OCI-LY1 (cell line): Measurements from ENCODE around the gene E2F4.

Experiments
- EZH2 ChIP-seq: fragments of 200-600 bp; sonication (generic), shearing (Covaris generic); IDR thresholded peaks from 2 replicates; pipeline ENCODE4 v1.8.0; 2017; ENCODE audit warnings: borderline replicate concordance, mixed run types, mild to moderate bottlenecking, antibody characterized with exemption, low read length, moderate library complexity, mixed read lengths
- TF ChIP-seq, protein P1 (sequence below): fragments of 200-600 bp; sonication (generic), shearing (Covaris generic); IDR thresholded peaks from 2 replicates; pipeline ENCODE4 v1.5.1; 2017; ENCODE audit warnings: mild to moderate bottlenecking, antibody characterized with exemption, low read length, moderate library complexity, mixed read lengths

DNA sequence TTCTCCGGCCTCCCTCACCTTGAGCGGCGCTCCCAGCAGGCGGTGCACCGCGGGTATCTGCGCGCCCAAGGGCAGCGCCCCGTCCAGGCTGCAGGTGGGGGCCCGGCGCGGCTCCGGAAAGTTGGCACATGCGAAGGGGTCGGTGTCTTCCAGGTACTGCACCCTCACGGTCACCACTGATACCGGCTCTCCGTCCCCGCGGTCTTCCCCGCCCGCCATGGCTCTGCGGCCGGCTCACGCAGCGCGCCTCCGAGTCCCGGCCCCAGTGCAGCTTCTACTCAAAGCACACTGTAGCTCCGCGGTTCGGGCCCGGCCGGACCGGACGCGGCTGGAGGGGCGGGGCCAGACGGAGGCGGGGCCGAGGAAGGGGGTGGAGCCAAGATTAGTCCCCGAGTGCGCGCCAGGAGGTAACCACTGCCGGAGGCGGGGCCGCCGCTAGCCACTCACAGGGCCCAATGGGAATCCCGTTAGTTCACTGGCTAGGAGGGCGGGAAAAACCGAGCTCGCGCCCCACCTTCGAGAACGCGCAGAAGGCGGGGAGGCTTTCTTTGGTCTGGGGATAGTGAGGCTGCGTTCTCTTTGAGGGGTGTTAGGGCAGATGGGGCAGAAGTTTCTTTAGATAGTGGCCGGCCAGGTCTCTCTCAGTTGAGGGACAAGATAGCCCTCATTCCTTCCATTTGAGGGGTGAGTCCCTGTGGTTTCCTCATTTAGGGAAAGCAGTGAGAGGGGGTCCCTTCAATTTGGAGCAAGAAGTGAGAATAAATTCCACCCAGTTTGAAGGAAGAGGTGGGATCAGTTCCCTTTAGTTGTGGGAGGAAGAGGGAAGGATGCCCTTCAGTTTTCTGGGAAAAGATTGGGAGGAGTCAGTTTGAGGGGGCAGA lies 55.5 kb downstream of the E2F4 start, which contains the start of gene FHOD1:
- TF ChIP-seq, protein P1, sequence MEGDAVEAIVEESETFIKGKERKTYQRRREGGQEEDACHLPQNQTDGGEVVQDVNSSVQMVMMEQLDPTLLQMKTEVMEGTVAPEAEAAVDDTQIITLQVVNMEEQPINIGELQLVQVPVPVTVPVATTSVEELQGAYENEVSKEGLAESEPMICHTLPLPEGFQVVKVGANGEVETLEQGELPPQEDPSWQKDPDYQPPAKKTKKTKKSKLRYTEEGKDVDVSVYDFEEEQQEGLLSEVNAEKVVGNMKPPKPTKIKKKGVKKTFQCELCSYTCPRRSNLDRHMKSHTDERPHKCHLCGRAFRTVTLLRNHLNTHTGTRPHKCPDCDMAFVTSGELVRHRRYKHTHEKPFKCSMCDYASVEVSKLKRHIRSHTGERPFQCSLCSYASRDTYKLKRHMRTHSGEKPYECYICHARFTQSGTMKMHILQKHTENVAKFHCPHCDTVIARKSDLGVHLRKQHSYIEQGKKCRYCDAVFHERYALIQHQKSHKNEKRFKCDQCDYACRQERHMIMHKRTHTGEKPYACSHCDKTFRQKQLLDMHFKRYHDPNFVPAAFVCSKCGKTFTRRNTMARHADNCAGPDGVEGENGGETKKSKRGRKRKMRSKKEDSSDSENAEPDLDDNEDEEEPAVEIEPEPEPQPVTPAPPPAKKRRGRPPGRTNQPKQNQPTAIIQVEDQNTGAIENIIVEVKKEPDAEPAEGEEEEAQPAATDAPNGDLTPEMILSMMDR = no peak
- no peak for TF ChIP-seq EZH2
